ENCODE data around the gene GPR160. TPM values are rescaled to one million over a fixed set of nuclear protein-coding genes. Genes with fewer than 3 reads are reported as not detected.
A peak's percentile ranks its signal among the peaks of the same experiment; 100 is the strongest.

The GPR160 gene
- total RNA-seq, 4 donors from 2014 or later, result 93.5 to 195 (median 139) TPM

DNA sequence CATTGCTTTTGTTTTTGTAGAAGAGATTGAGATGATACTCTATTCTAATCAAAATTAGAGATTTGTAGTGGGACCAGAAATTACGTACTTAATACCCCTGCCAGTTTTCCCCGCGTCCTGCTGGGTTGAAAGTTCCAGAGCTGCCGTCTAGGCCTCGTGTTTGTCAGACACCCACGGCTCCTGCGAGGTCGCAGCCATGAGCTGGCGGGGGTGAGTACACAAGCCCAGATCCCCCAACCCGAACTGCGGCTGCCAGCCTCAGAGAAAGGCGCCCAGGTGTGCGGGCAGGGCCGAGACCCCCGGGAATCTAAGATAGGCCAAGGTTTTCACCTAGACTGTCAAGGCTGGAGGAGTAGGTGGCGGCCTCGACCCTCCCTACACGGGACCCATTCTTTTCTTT lies 26.3 kb downstream of the GPR160 start:
- Histone ChIP-seq H3K27ac (no peak overlapping the region), H3K36me3 (no peaks in the 10 kb centered on the region), H3K4me3 (no peak overlapping the region), H3K9me3 (no peaks in the 10 kb centered on the region), H3K27me3 (no peaks in the 10 kb centered on the region), H3K4me1 (no peaks in the 10 kb centered on the region)
- intact Hi-C loops (cut with DNase I; ENCODE audit: low total_unique reads), result no loop called here
- DNase-seq, result no peak
- in situ Hi-C loops (cut with MboI; ENCODE audit: low pct_ligation_motif_present in 1 of 4, low pct_unique_long_range_greater_than_20kb in 1 of 4, low sequenced_read_pairs in 3 of 4), result no loop called here
- WGBS, 2 donors (ENCODE audit: low coverage in 1 of 2), result 93% methylated on average over 18 of the region's 18 CpGs; no CpG with 5 or more reads in 1 of the 2 donors
- TF ChIP-seq EP300 (IDR thresholded peaks at IDR 0.05; ENCODE audit: low read depth) (no peak), POLR2AphosphoS5 (IDR thresholded peaks at IDR 0.05) (no peak), POLR2A (IDR thresholded peaks at IDR 0.05) (no peak)
- TF ChIP-seq, protein P1, sequence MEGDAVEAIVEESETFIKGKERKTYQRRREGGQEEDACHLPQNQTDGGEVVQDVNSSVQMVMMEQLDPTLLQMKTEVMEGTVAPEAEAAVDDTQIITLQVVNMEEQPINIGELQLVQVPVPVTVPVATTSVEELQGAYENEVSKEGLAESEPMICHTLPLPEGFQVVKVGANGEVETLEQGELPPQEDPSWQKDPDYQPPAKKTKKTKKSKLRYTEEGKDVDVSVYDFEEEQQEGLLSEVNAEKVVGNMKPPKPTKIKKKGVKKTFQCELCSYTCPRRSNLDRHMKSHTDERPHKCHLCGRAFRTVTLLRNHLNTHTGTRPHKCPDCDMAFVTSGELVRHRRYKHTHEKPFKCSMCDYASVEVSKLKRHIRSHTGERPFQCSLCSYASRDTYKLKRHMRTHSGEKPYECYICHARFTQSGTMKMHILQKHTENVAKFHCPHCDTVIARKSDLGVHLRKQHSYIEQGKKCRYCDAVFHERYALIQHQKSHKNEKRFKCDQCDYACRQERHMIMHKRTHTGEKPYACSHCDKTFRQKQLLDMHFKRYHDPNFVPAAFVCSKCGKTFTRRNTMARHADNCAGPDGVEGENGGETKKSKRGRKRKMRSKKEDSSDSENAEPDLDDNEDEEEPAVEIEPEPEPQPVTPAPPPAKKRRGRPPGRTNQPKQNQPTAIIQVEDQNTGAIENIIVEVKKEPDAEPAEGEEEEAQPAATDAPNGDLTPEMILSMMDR (IDR thresholded peaks at IDR 0.05), result no peak

- in situ Hi-C loops (cut with MboI; ENCODE audit: low pct_ligation_motif_present in 1 of 4, low pct_unique_long_range_greater_than_20kb in 1 of 4, low sequenced_read_pairs in 3 of 4), result no loop called here
- intact Hi-C loops (cut with DNase I; ENCODE audit: low total_unique reads), result no loop called here
These were observed 37.8 kb downstream of the GPR160 start for GRCh38 chr3:170075441-170076091.

DNA sequence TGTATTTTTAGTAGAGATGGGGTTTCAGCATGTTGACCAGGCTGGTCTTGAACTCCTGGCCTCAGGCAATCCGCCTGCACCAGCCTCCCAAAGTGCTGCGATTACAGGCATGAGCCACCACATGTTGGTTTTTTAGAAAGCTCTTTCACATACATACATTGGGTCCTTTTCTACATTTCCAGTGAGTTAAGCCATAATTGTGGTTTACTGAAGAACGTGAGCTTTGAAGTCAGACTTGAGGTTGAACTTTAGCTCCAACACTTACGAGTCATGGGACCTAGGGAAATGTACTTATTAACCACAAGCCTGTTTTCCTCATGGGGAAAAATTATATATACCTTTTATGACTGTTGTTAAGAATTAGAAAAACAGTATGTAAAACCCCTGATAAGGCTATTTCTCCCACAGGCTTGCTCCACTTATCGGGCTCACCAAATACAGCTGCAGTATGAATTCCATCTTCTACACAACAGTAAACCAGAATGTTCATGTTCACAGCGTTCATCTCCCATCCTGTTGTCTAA lies 39.0 kb downstream of the GPR160 start:
- Histone ChIP-seq H3K36me3 (no peaks in the 10 kb centered on the region), H3K9me3 (no peaks in the 10 kb centered on the region), H3K27ac (peak overlapping the region; percentile 64 to 78 (median 66)), H3K4me1 (peaks cover 0 to 37% (median 17%) of the 10 kb centered on the region in 4 donors), H3K27me3 (no peaks in the 10 kb centered on the region), H3K4me3 (no peak overlapping the region)
- intact Hi-C loops (cut with DNase I; ENCODE audit: low total_unique reads) (no loop called here), in situ Hi-C loops (cut with MboI; ENCODE audit: low pct_ligation_motif_present in 1 of 4, low pct_unique_long_range_greater_than_20kb in 1 of 4, low sequenced_read_pairs in 3 of 4) (no loop called here)
- no peak for TF ChIP-seq EP300 (IDR thresholded peaks at IDR 0.05; ENCODE audit: low read depth)
- TF ChIP-seq, protein P1 (IDR thresholded peaks at IDR 0.05), result no peak
- TF ChIP-seq POLR2A (IDR thresholded peaks at IDR 0.05), result no peak
- TF ChIP-seq POLR2AphosphoS5 (IDR thresholded peaks at IDR 0.05), result peak in 1 of 3 donors; percentile 11
- no peak for DNase-seq
- WGBS, 2 donors (ENCODE audit: low coverage in 1 of 2), result 44 to 53% methylated on average over 4 to 6 of the region's 6 CpGs

More at GRCh38 chr3:170075441-170076091, 37.8 kb downstream of the GPR160 start:
- Histone ChIP-seq H3K9me3 (no peaks in the 10 kb centered on the region), H3K4me3 (no peak overlapping the region), H3K36me3 (no peaks in the 10 kb centered on the region), H3K27me3 (no peaks in the 10 kb centered on the region), H3K4me1 (peaks cover 0 to 37% (median 17%) of the 10 kb centered on the region in 4 donors), H3K27ac (peak overlapping the region in 2 of 4 donors; percentile 64 to 78)
- WGBS, 2 donors (ENCODE audit: low coverage in 1 of 2), result 67 to 79% methylated on average over 4 of the region's 4 CpGs
- TF ChIP-seq, protein P1 (IDR thresholded peaks at IDR 0.05), result no peak
- no peak for TF ChIP-seq POLR2A (IDR thresholded peaks at IDR 0.05)
- TF ChIP-seq EP300 (IDR thresholded peaks at IDR 0.05; ENCODE audit: low read depth), result no peak
- no peak for TF ChIP-seq POLR2AphosphoS5 (IDR thresholded peaks at IDR 0.05)
- DNase-seq, result no peak

- 60 to 61% methylated on average over 2 to 10 of the region's 10 CpGs for WGBS, 2 donors (ENCODE audit: low coverage in 1 of 2)
- Histone ChIP-seq H3K4me3 (no peak overlapping the region), H3K9me3 (no peaks in the 10 kb centered on the region), H3K27me3 (no peaks in the 10 kb centered on the region), H3K27ac (peak overlapping the region; percentile 64 to 78 (median 66)), H3K36me3 (peaks cover 0 to 2% (median 0%) of the 10 kb centered on the region in 4 donors), H3K4me1 (peaks cover 0 to 37% (median 17%) of the 10 kb centered on the region in 4 donors)
- in situ Hi-C loops (cut with MboI; ENCODE audit: low pct_ligation_motif_present in 1 of 4, low pct_unique_long_range_greater_than_20kb in 1 of 4, low sequenced_read_pairs in 3 of 4), result no loop called here
- peak; percentile 24 for DNase-seq
- TF ChIP-seq POLR2AphosphoS5 (IDR thresholded peaks at IDR 0.05) (no peak), POLR2A (IDR thresholded peaks at IDR 0.05) (no peak), EP300 (IDR thresholded peaks at IDR 0.05; ENCODE audit: low read depth) (no peak)
- TF ChIP-seq, protein P1 (IDR thresholded peaks at IDR 0.05), result no peak
- intact Hi-C loops (cut with DNase I; ENCODE audit: low total_unique reads), result no loop called here
These were observed 39.6 kb downstream of the GPR160 start for GRCh38 chr3:170077361-170077760.

All from transverse colon (tissue), 4 donors.